Astrocyte (in vitro differentiated cells and primary cell): ENCODE results near the gene TMEM179.

Experiments
- EZH2 ChIP-seq: IDR thresholded peaks from 2 replicates; pipeline ENCODE4 v1.6.1; 2012; ENCODE audit warnings: mild to moderate bottlenecking, low read length, inconsistent platforms; ENCODE audit not compliant: insufficient read depth
- TF ChIP-seq, protein P1 (sequence below): IDR thresholded peaks from 2 replicates; pipeline ENCODE4 v1.5.1; 2011; ENCODE audit warnings: low read depth, mild to moderate bottlenecking, inconsistent platforms, low read length, moderate library complexity; ENCODE audit not compliant: insufficient read depth

DNA sequence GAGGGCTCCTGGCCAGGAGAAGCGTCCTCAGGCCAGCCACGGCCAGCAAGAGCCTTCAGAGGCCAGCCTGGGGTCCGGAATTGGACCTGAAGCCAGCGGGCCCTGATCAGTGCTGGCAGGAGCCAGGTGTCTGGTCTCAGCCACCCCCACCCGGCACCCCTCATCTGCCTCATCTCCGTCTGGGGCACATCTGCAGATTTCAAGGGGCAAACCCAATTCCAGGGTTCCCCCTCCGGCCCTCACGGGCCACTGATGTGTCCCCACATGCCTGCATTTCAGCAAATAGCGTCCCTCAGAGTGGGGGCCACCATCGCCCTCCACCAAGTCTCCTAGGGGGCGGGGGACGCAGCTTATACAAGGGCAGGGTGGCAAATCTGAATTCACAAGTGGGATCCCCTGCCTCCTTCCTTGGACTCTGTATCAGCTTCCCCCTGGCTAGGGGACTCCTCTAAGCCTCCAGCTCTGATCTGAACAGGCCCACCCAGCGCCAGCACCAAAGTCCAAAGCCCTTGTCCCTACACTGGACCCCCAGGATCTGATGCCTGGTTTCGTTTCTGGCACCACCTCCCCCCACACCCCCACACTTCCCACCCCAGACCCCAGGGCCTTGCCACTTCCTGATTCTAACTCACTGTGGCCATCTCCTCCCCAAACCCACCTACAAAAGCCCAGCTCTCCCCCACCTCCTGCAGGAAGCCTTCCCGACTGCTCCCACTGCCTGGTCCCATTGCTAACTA lies 10.1 kb downstream of the TMEM179 start:
- TF ChIP-seq, protein P1, sequence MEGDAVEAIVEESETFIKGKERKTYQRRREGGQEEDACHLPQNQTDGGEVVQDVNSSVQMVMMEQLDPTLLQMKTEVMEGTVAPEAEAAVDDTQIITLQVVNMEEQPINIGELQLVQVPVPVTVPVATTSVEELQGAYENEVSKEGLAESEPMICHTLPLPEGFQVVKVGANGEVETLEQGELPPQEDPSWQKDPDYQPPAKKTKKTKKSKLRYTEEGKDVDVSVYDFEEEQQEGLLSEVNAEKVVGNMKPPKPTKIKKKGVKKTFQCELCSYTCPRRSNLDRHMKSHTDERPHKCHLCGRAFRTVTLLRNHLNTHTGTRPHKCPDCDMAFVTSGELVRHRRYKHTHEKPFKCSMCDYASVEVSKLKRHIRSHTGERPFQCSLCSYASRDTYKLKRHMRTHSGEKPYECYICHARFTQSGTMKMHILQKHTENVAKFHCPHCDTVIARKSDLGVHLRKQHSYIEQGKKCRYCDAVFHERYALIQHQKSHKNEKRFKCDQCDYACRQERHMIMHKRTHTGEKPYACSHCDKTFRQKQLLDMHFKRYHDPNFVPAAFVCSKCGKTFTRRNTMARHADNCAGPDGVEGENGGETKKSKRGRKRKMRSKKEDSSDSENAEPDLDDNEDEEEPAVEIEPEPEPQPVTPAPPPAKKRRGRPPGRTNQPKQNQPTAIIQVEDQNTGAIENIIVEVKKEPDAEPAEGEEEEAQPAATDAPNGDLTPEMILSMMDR: no peak
- TF ChIP-seq EZH2: no peak
